Subcutaneous abdominal adipose tissue (tissue), 5 donors: ENCODE results near the gene POLR2L.

Experiments used
- H3K27ac ChIP-seq: one replicate; pipeline ENCODE4 v1.7.0; 2013; ENCODE audit warnings: low read depth, mild to moderate bottlenecking, inconsistent platforms, low read length, moderate library complexity
- H3K27me3 ChIP-seq, 5 donors: one replicate each; pipeline ENCODE4 v1.7.0; 2013; ENCODE audit warnings: low read length in 5 of 5, inconsistent platforms in 1 of 5; ENCODE audit not compliant: control insufficient read depth in 5 of 5, insufficient read depth in 4 of 5
- H3K36me3 ChIP-seq, 5 donors: one replicate each; pipeline ENCODE4 v1.7.0; 2013; ENCODE audit warnings: low read length in 5 of 5; ENCODE audit not compliant: control insufficient read depth in 5 of 5, insufficient read depth in 5 of 5
- H3K4me1 ChIP-seq, 5 donors: one replicate each; pipeline ENCODE4 v1.7.0; 2013; ENCODE audit warnings: low read length in 5 of 5, mild to moderate bottlenecking in 3 of 5, moderate library complexity in 1 of 5; ENCODE audit not compliant: control insufficient read depth in 5 of 5, insufficient read depth in 5 of 5
- H3K4me3 ChIP-seq, 5 donors: one replicate each; pipeline ENCODE4 v1.7.0; 2013; ENCODE audit warnings: low read length in 5 of 5, low read depth in 1 of 5
- H3K9ac ChIP-seq, 5 donors: one replicate each; pipeline ENCODE4 v1.7.0; 2013; ENCODE audit warnings: low read length in 5 of 5, mild to moderate bottlenecking in 4 of 5, moderate library complexity in 3 of 5
- H3K9me3 ChIP-seq, 5 donors: one replicate each; pipeline ENCODE4 v1.7.0; 2013; ENCODE audit warnings: low read length in 5 of 5; ENCODE audit not compliant: control insufficient read depth in 5 of 5
- donor health status: healthy.
- donor health status: healthy.
- donor health status: healthy.
- donor health status: healthy.
- donor health status: healthy.

Gene POLR2L

GRCh38 chr11:882596-882995, 40.3 kb upstream of the POLR2L start:
- peaks cover 0 to 74% (median 47%) of the 10 kb centered on the region in 5 donors for H3K36me3 ChIP-seq
- H3K27ac ChIP-seq = no peak overlapping the region
- H3K4me1 ChIP-seq = no peaks in the 10 kb centered on the region
- no peak overlapping the region for H3K9ac ChIP-seq
- no peak overlapping the region for H3K4me3 ChIP-seq
- no peaks in the 10 kb centered on the region for H3K27me3 ChIP-seq
- no peaks in the 10 kb centered on the region for H3K9me3 ChIP-seq

- H3K4me3 ChIP-seq = no peak overlapping the region
- no peaks in the 10 kb centered on the region for H3K9me3 ChIP-seq
- H3K27me3 ChIP-seq = no peaks in the 10 kb centered on the region
- H3K36me3 ChIP-seq = peaks cover 0 to 68% (median 36%) of the 10 kb centered on the region in 5 donors
- H3K27ac ChIP-seq = no peak overlapping the region
- H3K4me1 ChIP-seq = peaks cover 0 to 6% (median 0%) of the 10 kb centered on the region in 5 donors
- H3K9ac ChIP-seq = no peak overlapping the region
These were observed 38.1 kb upstream of the POLR2L start for GRCh38 chr11:880447-880846.

- H3K4me1 ChIP-seq = peaks cover 0 to 6% (median 1%) of the 10 kb centered on the region in 5 donors
- no peaks in the 10 kb centered on the region for H3K27me3 ChIP-seq
- peaks cover 0 to 52% (median 32%) of the 10 kb centered on the region in 5 donors for H3K36me3 ChIP-seq
- H3K4me3 ChIP-seq = no peak overlapping the region
- no peak overlapping the region for H3K9ac ChIP-seq
- no peaks in the 10 kb centered on the region for H3K9me3 ChIP-seq
- no peak overlapping the region for H3K27ac ChIP-seq
These were observed 35.2 kb upstream of the POLR2L start for GRCh38 chr11:877565-877964.

GRCh38 chr11:876545-876944, 34.2 kb upstream of the POLR2L start:
- H3K4me3 ChIP-seq = no peak overlapping the region
- H3K27me3 ChIP-seq = no peaks in the 10 kb centered on the region
- H3K9me3 ChIP-seq = no peaks in the 10 kb centered on the region
- H3K27ac ChIP-seq = no peak overlapping the region
- peaks cover 0 to 42% (median 29%) of the 10 kb centered on the region in 5 donors for H3K36me3 ChIP-seq
- peaks cover 0 to 6% (median 1%) of the 10 kb centered on the region in 5 donors for H3K4me1 ChIP-seq
- no peak overlapping the region for H3K9ac ChIP-seq

GRCh38 chr11:875769-876301, 33.5 kb upstream of the POLR2L start:
- H3K9me3 ChIP-seq = no peaks in the 10 kb centered on the region
- no peak overlapping the region for H3K4me3 ChIP-seq
- H3K9ac ChIP-seq = no peak overlapping the region
- H3K4me1 ChIP-seq = peaks cover 0 to 6% (median 1%) of the 10 kb centered on the region in 5 donors
- H3K36me3 ChIP-seq = peaks cover 0 to 41% (median 27%) of the 10 kb centered on the region in 5 donors
- no peak overlapping the region for H3K27ac ChIP-seq
- no peaks in the 10 kb centered on the region for H3K27me3 ChIP-seq

- Histone ChIP-seq H3K9ac (no peak overlapping the region), H3K4me3 (no peak overlapping the region), H3K4me1 (peaks cover 0 to 6% (median 1%) of the 10 kb centered on the region in 5 donors), H3K27ac (no peak overlapping the region), H3K9me3 (no peaks in the 10 kb centered on the region), H3K27me3 (no peaks in the 10 kb centered on the region), H3K36me3 (peaks cover 0 to 35% (median 22%) of the 10 kb centered on the region in 5 donors)
These were observed 32.9 kb upstream of the POLR2L start for GRCh38 chr11:875203-875602.

GRCh38 chr11:873706-874105, 31.4 kb upstream of the POLR2L start:
- Histone ChIP-seq H3K9ac (no peak overlapping the region), H3K4me3 (no peak overlapping the region), H3K27ac (no peak overlapping the region), H3K27me3 (no peaks in the 10 kb centered on the region), H3K36me3 (peaks cover 0 to 36% (median 18%) of the 10 kb centered on the region in 5 donors), H3K4me1 (peaks cover 0 to 6% (median 1%) of the 10 kb centered on the region in 5 donors), H3K9me3 (no peaks in the 10 kb centered on the region)

GRCh38 chr11:872799-873198, 30.5 kb upstream of the POLR2L start:
- Histone ChIP-seq H3K9me3 (no peaks in the 10 kb centered on the region), H3K27me3 (no peaks in the 10 kb centered on the region), H3K4me3 (no peak overlapping the region), H3K27ac (no peak overlapping the region), H3K36me3 (peaks cover 0 to 45% (median 22%) of the 10 kb centered on the region in 5 donors), H3K9ac (no peak overlapping the region), H3K4me1 (peaks cover 0 to 6% (median 1%) of the 10 kb centered on the region in 5 donors)

- no peaks in the 10 kb centered on the region for H3K9me3 ChIP-seq
These were observed 29.1 kb upstream of the POLR2L start for GRCh38 chr11:871472-871871.

GRCh38 chr11:870418-870817, 28.1 kb upstream of the POLR2L start:
- H3K4me3 ChIP-seq = no peak overlapping the region
- H3K9ac ChIP-seq = no peak overlapping the region
- H3K27ac ChIP-seq = no peak overlapping the region
- H3K4me1 ChIP-seq = peaks cover 0 to 1% (median 0%) of the 10 kb centered on the region in 5 donors
- no peaks in the 10 kb centered on the region for H3K27me3 ChIP-seq
- H3K36me3 ChIP-seq = peaks cover 0 to 55% (median 32%) of the 10 kb centered on the region in 5 donors
- no peaks in the 10 kb centered on the region for H3K9me3 ChIP-seq

More at GRCh38 chr11:871472-871871, 29.1 kb upstream of the POLR2L start:
- Histone ChIP-seq H3K36me3 (peaks cover 0 to 50% (median 24%) of the 10 kb centered on the region in 5 donors), H3K27ac (no peak overlapping the region), H3K4me1 (peaks cover 0 to 2% (median 0%) of the 10 kb centered on the region in 5 donors), H3K9ac (no peak overlapping the region), H3K27me3 (no peaks in the 10 kb centered on the region), H3K4me3 (no peak overlapping the region)
